H1 (cell line): ENCODE data around the gene ZC3H12C. TPM values are rescaled to one million over a fixed set of nuclear protein-coding genes. Genes with fewer than 3 reads are reported as not detected.

Experiments used
- EGR1 ChIP-seq: IDR thresholded peaks from 2 replicates; pipeline ENCODE4 v1.6.1; 2011; ENCODE audit warnings: low read depth, low read length, borderline replicate concordance
- MAFK ChIP-seq: IDR thresholded peaks from 2 replicates; pipeline ENCODE4 v1.6.1; 2012; ENCODE audit warnings: low read depth, mild to moderate bottlenecking, improper control_type of control experiment, low read length
- polyA plus RNA-seq, 7 experiments: library from polyadenylated mRNA; depleted of rRNA in 3 of 7; stranded (reverse) in 5 of 7; unstranded in 2 of 7; fragments of >200 nt in 5 of 7; fragments of 200-250 nt in 2 of 7; gene quantifications; 1 replicate in 5 of 7; 2 replicates in 1 of 7; 4 replicates in 1 of 7; pipeline versions ENCODE4 v1.2.1 to v1.2.3, GENCODE V29; 2011 to 2013; ENCODE audit warnings: missing spikeins in 2 of 7, mixed read lengths in 2 of 7
- total RNA-seq: library from RNA; stranded (reverse); fragmentation: NEBNext Ultra II Directional; extraction: Animal tissue kit (Norgen Biotek cat#: 25700); gene quantifications from 2 replicates; pipeline ENCODE4 v1.2.1, GENCODE V29; 2021
- TF ChIP-seq, protein P1 (sequence below): IDR thresholded peaks from 2 replicates; pipeline ENCODE4 v1.6.1; 2011; ENCODE audit warnings: low read depth, mild to moderate bottlenecking, low read length; ENCODE audit not compliant: insufficient read depth
- TF ChIP-seq, protein P2 (sequence below): IDR thresholded peaks from 2 replicates; pipeline ENCODE4 v1.6.1; 2012; ENCODE audit warnings: inconsistent platforms
- TF ChIP-seq, protein P3 (sequence below): IDR thresholded peaks from 2 replicates; pipeline ENCODE4 v1.6.1; 2012; ENCODE audit warnings: inconsistent platforms

Gene ZC3H12C
- total and polyA plus RNA-seq, 2 of the 8 experiments (the other 6 are each of a cell fraction or from before 2014, with no cell fraction given): 2.0 to 2.7 TPM

DNA sequence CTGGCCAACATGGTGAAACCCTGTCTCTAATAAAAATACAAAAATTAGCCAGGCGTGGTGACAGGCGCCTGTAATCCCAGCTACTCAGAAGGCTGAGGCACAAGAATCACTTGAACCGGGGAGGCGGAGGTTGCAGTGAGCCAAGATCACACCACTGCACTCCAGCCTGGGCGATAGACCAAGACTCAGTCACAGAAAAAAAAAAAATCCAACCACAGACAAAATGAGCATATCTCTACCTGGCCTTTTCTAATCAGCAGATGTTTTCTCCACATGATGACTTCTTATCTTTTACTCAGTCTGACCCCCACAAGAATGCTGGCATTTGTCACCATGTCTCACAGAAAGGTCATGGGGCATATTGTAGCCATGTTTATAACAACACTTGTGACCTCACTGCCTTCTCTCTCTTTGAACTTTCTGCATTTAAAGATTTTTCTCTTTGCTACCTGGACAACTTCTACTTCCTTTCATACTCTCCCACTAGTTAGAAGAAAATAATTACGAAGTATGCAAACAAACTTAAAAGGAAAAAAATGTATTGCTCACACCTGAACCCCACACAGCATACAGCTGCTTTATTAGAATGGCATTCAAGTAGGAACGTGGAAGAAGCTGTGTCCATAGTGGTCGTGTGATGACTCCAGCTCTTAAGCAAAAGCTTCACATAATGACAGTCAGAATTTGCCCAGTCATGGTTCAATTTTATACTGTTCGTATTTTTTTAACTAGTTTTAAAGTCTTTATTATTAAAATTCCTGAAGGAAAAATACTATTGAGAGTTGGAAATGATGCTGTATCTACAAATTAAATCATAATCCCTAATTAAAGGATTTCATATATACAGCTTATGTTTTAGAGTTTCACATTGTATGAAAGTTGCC lies 65.4 kb downstream of the ZC3H12C start (continued):
- TF ChIP-seq MAFK: no peak
- no peak for TF ChIP-seq EGR1
- TF ChIP-seq, protein P1, sequence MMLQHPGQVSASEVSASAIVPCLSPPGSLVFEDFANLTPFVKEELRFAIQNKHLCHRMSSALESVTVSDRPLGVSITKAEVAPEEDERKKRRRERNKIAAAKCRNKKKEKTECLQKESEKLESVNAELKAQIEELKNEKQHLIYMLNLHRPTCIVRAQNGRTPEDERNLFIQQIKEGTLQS: no peak
- TF ChIP-seq, protein P2, sequence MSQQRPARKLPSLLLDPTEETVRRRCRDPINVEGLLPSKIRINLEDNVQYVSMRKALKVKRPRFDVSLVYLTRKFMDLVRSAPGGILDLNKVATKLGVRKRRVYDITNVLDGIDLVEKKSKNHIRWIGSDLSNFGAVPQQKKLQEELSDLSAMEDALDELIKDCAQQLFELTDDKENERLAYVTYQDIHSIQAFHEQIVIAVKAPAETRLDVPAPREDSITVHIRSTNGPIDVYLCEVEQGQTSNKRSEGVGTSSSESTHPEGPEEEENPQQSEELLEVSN: no peak
- TF ChIP-seq, protein P3, sequence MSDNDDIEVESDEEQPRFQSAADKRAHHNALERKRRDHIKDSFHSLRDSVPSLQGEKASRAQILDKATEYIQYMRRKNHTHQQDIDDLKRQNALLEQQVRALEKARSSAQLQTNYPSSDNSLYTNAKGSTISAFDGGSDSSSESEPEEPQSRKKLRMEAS: no peak
